Stimulated activated CD8-positive, alpha-beta memory T cell treated with anti-CD3 and anti-CD28 coated beads, Interleukin-4, amount 100 ng/mL, for 4 hours (primary cell): ENCODE results near the gene PLEKHA5.
"Not testable (repeated sequence)": the region's sequence is repeated elsewhere in the genome, so short reads cannot be mapped to it uniquely, and the experiment has no call there.

Source experiments
- DNase-seq, 2 donors: peaks; one replicate each; pipeline ENCODE4 v3.0.0-alpha.2; 2020; ENCODE audit warnings: low read depth in 2 of 2, low spot score in 1 of 2

The PLEKHA5 gene

GRCh38 chr12:19166387-19166786 is 36.9 kb downstream of the PLEKHA5 start:
- DNase-seq, result no peak

GRCh38 chr12:19166956-19167355 is 37.4 kb downstream of the PLEKHA5 start:
- DNase-seq, result no peak

GRCh38 chr12:19167708-19168107 is 38.2 kb downstream of the PLEKHA5 start:
- no peak for DNase-seq

GRCh38 chr12:19168644-19169043 is 39.1 kb downstream of the PLEKHA5 start:
- no peak for DNase-seq

- no peak for DNase-seq
Observed at GRCh38 chr12:19169222-19169621, 39.7 kb downstream of the PLEKHA5 start.

GRCh38 chr12:19170286-19170685 is 40.8 kb downstream of the PLEKHA5 start:
- DNase-seq, result not testable (repeated sequence)

GRCh38 chr12:19171731-19172130 is 42.2 kb downstream of the PLEKHA5 start:
- DNase-seq, result no peak

GRCh38 chr12:19177754-19178153 is 48.2 kb downstream of the PLEKHA5 start:
- no peak for DNase-seq

GRCh38 chr12:19179986-19180385 is 50.5 kb downstream of the PLEKHA5 start:
- DNase-seq, result no peak

- no peak for DNase-seq
Observed at GRCh38 chr12:19181666-19182426, 52.3 kb downstream of the PLEKHA5 start.

GRCh38 chr12:19183121-19183838 is 53.7 kb downstream of the PLEKHA5 start:
- DNase-seq, result no peak

GRCh38 chr12:19185262-19185929 is 55.9 kb downstream of the PLEKHA5 start:
- no peak for DNase-seq

GRCh38 chr12:19186722-19187661 is 57.5 kb downstream of the PLEKHA5 start:
- no peak for DNase-seq

GRCh38 chr12:19189522-19189921 is 60.0 kb downstream of the PLEKHA5 start:
- no peak for DNase-seq

- no peak for DNase-seq
Observed at GRCh38 chr12:19190292-19191031, 60.9 kb downstream of the PLEKHA5 start.

GRCh38 chr12:19191089-19191488 is 61.6 kb downstream of the PLEKHA5 start:
- DNase-seq, result no peak

- DNase-seq, result no peak
Observed at GRCh38 chr12:19191563-19191962, 62.0 kb downstream of the PLEKHA5 start.

- no peak for DNase-seq
Observed at GRCh38 chr12:19192710-19193109, 63.2 kb downstream of the PLEKHA5 start.

GRCh38 chr12:19194963-19195362 is 65.4 kb downstream of the PLEKHA5 start:
- no peak for DNase-seq

- DNase-seq, result no peak
Observed at GRCh38 chr12:19196959-19197630, 67.6 kb downstream of the PLEKHA5 start.
